HG02759 (cell line): Measurements from ENCODE around the gene G6PC2.
A peak's percentile ranks its signal among the peaks of the same experiment; 100 is the strongest.
"Not testable (repeated sequence)": the region's sequence is repeated elsewhere in the genome, so short reads cannot be mapped to it uniquely, and the experiment has no call there.

Experiments used
- ATAC-seq: cut with Tn5 transposase; IDR thresholded peaks from one replicate; pipeline ENCODE4 v1.9.1; 2021; ENCODE audit warnings: mild to moderate bottlenecking, moderate library complexity; ENCODE audit not compliant: unreplicated experiment

Gene G6PC2

GRCh38 chr2:168901003-168901402 is at the start of gene G6PC2:
TSS of gene G6PC2 (plus strand) at chr2:168901291. CDS start at chr2:168901332, 41 bp downstream.
- ATAC-seq: no peak

- no peak for ATAC-seq
Observed at GRCh38 chr2:168851674-168852320, 49.3 kb upstream of the G6PC2 start.

- no peak for ATAC-seq
Observed at GRCh38 chr2:168852481-168852880, 48.6 kb upstream of the G6PC2 start.

- ATAC-seq: no peak
Observed at GRCh38 chr2:168853471-168853870, 47.6 kb upstream of the G6PC2 start.

- no peak for ATAC-seq
Observed at GRCh38 chr2:168854651-168855050, 46.4 kb upstream of the G6PC2 start.

GRCh38 chr2:168855601-168856000 is 45.5 kb upstream of the G6PC2 start:
- no peak for ATAC-seq

GRCh38 chr2:168858146-168858545 is 42.9 kb upstream of the G6PC2 start:
- no peak for ATAC-seq

GRCh38 chr2:168867164-168867563 is 33.9 kb upstream of the G6PC2 start:
- ATAC-seq: not testable (repeated sequence)

- ATAC-seq: not testable (repeated sequence)
Observed at GRCh38 chr2:168870369-168870768, 30.7 kb upstream of the G6PC2 start.

GRCh38 chr2:168870824-168871223 is 30.3 kb upstream of the G6PC2 start:
- ATAC-seq: not testable (repeated sequence)

GRCh38 chr2:168874368-168875054 is 26.6 kb upstream of the G6PC2 start:
- ATAC-seq: no peak

- not testable (repeated sequence) for ATAC-seq
Observed at GRCh38 chr2:168882163-168882562, 18.9 kb upstream of the G6PC2 start.

GRCh38 chr2:168884975-168885374 is 16.1 kb upstream of the G6PC2 start:
- no peak for ATAC-seq

- no peak for ATAC-seq
Observed at GRCh38 chr2:168889635-168890005, 11.5 kb upstream of the G6PC2 start.

- ATAC-seq: peak; percentile 100
Observed at GRCh38 chr2:168890006-168890782, 10.9 kb upstream of the G6PC2 start, which contains the start of gene SPC25. TSS of gene SPC25 (minus strand) at chr2:168890430. CDS start at chr2:168889519, 911 bp downstream.

GRCh38 chr2:168892327-168892726 is 8.8 kb upstream of the G6PC2 start:
- ATAC-seq: no peak

- no peak for ATAC-seq
Observed at GRCh38 chr2:168894101-168894500, 7.0 kb upstream of the G6PC2 start.

GRCh38 chr2:168894720-168895119 is 6.4 kb upstream of the G6PC2 start:
- ATAC-seq: no peak

GRCh38 chr2:168895771-168896170 is 5.3 kb upstream of the G6PC2 start:
- ATAC-seq: no peak

- ATAC-seq: no peak
Observed at GRCh38 chr2:168896783-168897182, 4.3 kb upstream of the G6PC2 start.

GRCh38 chr2:168897449-168897848 is 3.6 kb upstream of the G6PC2 start:
- no peak for ATAC-seq

GRCh38 chr2:168903888-168904287 is 2.8 kb downstream of the G6PC2 start:
- no peak for ATAC-seq
